ENCODE data around the gene TMEM245.
A peak's percentile ranks its signal among the peaks of the same experiment; 100 is the strongest.

The TMEM245 gene

GRCh38 chr9:109014608-109015280 lies 105.0 kb downstream of the TMEM245 start:
- TF ChIP-seq CTCF (conservative IDR thresholded peaks at IDR 0.05; ENCODE audit: control insufficient read depth, insufficient read depth, low read depth, low read length), result no peak
- no peak overlapping the region for H3K4me3 ChIP-seq (ENCODE audit: control insufficient read depth, low read depth, low read length)
- no peak for DNase-seq (ENCODE audit: low read depth)

GRCh38 chr9:109013679-109014607 lies 105.8 kb downstream of the TMEM245 start:
- H3K4me3 ChIP-seq (ENCODE audit: control insufficient read depth, low read depth, low read length), result peak overlapping the region; percentile 59
- no peak for TF ChIP-seq CTCF (conservative IDR thresholded peaks at IDR 0.05; ENCODE audit: control insufficient read depth, insufficient read depth, low read depth, low read length)
- peak; percentile 72 for DNase-seq (ENCODE audit: low read depth)

GRCh38 chr9:109012876-109013678 lies 106.7 kb downstream of the TMEM245 start, which contains the start of gene CTNNAL1:
CTNNAL1 (minus strand) TSS chr9:109013499; CDS start chr9:109013442, 57 bp downstream.
- H3K4me3 ChIP-seq (ENCODE audit: control insufficient read depth, low read depth, low read length), result peak within 1 kb of the TSS; percentile 85
- TF ChIP-seq CTCF (conservative IDR thresholded peaks at IDR 0.05; ENCODE audit: control insufficient read depth, insufficient read depth, low read depth, low read length), result no peak
- peak; percentile 76 for DNase-seq (ENCODE audit: low read depth)

- no peak for TF ChIP-seq CTCF (conservative IDR thresholded peaks at IDR 0.05; ENCODE audit: control insufficient read depth, insufficient read depth, low read depth, low read length)
- DNase-seq (ENCODE audit: low read depth), result peak; percentile 96
These were observed 107.5 kb downstream of the TMEM245 start for GRCh38 chr9:109012009-109012875.

GRCh38 chr9:109011231-109011671 lies 108.5 kb downstream of the TMEM245 start:
- no peak for TF ChIP-seq CTCF (conservative IDR thresholded peaks at IDR 0.05; ENCODE audit: control insufficient read depth, insufficient read depth, low read depth, low read length)
- peak; percentile 62 for DNase-seq (ENCODE audit: low read depth)
- peak overlapping the region; percentile 85 for H3K4me3 ChIP-seq (ENCODE audit: control insufficient read depth, low read depth, low read length)

More at GRCh38 chr9:109012009-109012875, 107.5 kb downstream of the TMEM245 start:
- H3K4me3 ChIP-seq (ENCODE audit: control insufficient read depth, low read depth, low read length), result peak overlapping the region; percentile 85

All from fibroblast of mammary gland (primary cell).